ENCODE data around the gene SLC43A3.
"Not testable (repeated sequence)": the region's sequence is repeated elsewhere in the genome, so short reads cannot be mapped to it uniquely, and the experiment has no call there.

The SLC43A3 gene

DNA sequence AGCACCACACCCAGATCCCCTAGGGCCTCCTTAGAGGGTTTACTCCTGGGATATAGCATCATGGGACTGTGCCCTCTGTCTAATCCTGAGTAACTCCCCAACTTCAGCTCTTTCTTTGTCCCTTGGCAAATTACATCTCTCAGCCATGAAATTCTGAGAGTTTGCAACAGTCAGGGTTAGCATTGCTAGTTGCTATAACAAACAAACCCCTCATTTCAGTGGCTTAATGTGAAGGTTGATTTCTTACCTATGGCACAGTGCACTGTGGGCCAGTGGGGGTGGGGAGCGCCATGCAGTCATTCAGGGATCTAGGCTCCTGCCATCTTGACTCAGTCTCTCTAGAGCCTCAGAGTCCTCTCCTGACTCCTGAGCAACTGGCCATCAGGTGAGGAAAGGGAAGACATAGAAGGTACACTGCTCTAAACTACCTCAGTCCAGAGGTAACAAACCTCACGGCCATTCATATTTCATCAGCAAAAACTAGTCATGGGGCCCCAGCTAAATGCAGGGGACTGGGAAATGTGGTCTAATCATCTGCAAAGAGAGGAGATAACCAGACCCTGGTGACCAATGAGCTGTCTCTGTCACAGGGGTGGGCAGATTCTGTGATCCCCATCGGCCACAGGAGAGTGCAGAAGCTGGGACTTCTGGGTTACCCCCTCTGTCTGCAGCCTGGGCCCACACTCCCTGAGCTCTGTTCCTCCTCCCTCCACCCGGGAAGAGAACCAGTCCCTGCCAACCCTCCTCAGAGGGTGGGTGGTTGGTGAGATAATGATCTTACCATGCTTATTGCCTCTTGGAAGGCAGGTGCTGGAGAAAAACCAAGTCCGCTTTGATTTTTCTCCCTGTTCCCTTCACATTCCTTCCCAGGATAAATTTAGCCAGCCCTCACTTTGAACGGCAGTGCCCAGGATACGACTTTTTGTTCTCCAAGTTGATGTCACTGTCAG lies 63.5 kb downstream of the SLC43A3 start:
- DNase-seq (ENCODE audit: low read depth), result no peak
- H3K4me3 ChIP-seq (ENCODE audit: low read depth, low read length), result no peak overlapping the region
- TF ChIP-seq CTCF (conservative IDR thresholded peaks at IDR 0.05; ENCODE audit: low read depth, low read length), result no peak

DNA sequence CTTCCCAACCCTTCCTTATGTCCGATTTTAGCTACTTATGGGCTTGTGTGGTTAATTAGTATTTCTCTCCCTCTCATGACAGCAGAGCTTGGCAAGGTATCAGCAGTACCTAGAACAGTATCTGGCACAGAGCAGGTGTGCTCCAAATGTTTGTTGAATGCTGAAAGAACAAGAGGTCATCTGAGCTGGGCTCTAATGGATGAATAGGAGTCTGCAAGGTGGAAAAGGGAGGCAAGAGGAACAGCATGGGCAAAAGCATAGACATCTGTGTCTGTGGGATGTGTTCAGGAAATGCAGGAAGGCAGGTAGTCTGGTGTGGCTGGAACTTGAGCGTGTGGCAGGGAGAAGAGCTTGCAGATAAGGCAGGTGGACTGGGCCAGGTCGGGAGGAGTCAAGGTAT lies 65.0 kb downstream of the SLC43A3 start:
- no peak for TF ChIP-seq CTCF (conservative IDR thresholded peaks at IDR 0.05; ENCODE audit: low read depth, low read length)
- H3K4me3 ChIP-seq (ENCODE audit: low read depth, low read length), result no peak overlapping the region
- DNase-seq (ENCODE audit: low read depth), result no peak

GRCh38 chr11:57361420-57361819 lies 65.5 kb downstream of the SLC43A3 start:
- DNase-seq (ENCODE audit: low read depth); H3K4me3 ChIP-seq (ENCODE audit: low read depth, low read length): not testable (repeated sequence)

DNA sequence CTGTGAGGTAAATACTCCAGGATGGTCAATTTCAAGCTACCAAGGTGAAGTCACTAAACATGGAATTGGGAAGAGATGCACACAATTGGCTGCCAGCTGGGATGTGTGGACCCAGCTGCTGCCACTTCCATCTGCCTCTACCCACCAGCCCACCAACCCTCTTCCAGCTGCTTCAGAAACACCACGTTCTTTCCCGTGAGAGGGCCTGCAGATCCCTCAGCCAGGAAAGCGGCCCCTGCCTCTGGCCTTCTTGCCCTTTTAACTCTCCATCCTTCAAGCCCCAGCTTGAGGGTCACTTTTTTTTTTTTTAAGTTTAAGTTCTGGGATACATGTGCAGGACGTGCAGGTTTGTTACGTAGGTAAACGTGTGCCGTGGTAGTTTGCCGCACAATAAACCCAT lies 65.9 kb downstream of the SLC43A3 start:
- TF ChIP-seq CTCF (conservative IDR thresholded peaks at IDR 0.05; ENCODE audit: low read depth, low read length), result no peak
- no peak for DNase-seq (ENCODE audit: low read depth)
- H3K4me3 ChIP-seq (ENCODE audit: low read depth, low read length), result no peak overlapping the region

- H3K4me3 ChIP-seq (ENCODE audit: low read depth, low read length), result no peak overlapping the region
- DNase-seq (ENCODE audit: low read depth), result peak; percentile 28
- no peak for TF ChIP-seq CTCF (conservative IDR thresholded peaks at IDR 0.05; ENCODE audit: low read depth, low read length)
Observed at GRCh38 chr11:57359896-57360690, 66.8 kb downstream of the SLC43A3 start.

GRCh38 chr11:57359396-57359795 lies 67.5 kb downstream of the SLC43A3 start:
- no peak for DNase-seq (ENCODE audit: low read depth)
- no peak for TF ChIP-seq CTCF (conservative IDR thresholded peaks at IDR 0.05; ENCODE audit: low read depth, low read length)
- H3K4me3 ChIP-seq (ENCODE audit: low read depth, low read length), result no peak overlapping the region

DNA sequence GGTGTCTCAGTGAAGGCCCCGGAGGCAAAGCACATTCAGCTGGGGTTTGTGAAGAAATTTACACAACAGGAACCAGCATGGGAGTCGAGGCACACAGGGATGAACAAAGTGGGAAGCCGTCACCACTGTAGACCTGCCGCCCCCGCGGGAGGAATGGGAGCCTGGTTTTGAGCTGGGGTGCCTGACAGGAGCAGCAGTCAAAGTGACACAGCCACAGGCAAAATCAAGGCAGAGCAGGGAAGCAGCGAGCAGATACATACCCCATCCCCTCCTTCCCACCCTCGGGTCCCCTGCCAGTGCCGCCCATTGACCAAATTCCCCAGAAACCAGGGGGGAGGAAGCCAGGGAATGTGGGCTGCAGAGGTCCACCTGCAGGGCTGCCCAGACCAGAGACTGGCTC lies 67.9 kb downstream of the SLC43A3 start:
- TF ChIP-seq CTCF (conservative IDR thresholded peaks at IDR 0.05; ENCODE audit: low read depth, low read length), result no peak
- no peak for DNase-seq (ENCODE audit: low read depth)
- H3K4me3 ChIP-seq (ENCODE audit: low read depth, low read length), result no peak overlapping the region

All from choroid plexus epithelial cell (primary cell).